Vagina (tissue), 2 donors: ENCODE results near the gene NGEF. TPM values are rescaled to one million over a fixed set of nuclear protein-coding genes. Genes with fewer than 3 reads are reported as not detected.

ENCODE experiments used
- DNase-seq, 2 donors: peaks; one replicate each; pipeline ENCODE4 v3.0.0-alpha.2; 2017; ENCODE audit errors: extremely low spot score in 2 of 2
- H3K27ac ChIP-seq: fragments of 200-600 bp; sonication (generic); one replicate; pipeline ENCODE4 v1.5.1; 2019
- H3K27me3 ChIP-seq: fragments of 200-600 bp; sonication (generic); one replicate; pipeline ENCODE4 v1.5.1; 2019
- H3K36me3 ChIP-seq, 2 donors: fragments of 200-600 bp; sonication (generic); one replicate each; pipeline ENCODE4 v1.5.1; 2017 to 2019
- H3K4me1 ChIP-seq: fragments of 200-600 bp; sonication (generic); one replicate; pipeline ENCODE4 v1.5.1; 2019
- H3K4me3 ChIP-seq, 2 donors: fragments of 200-600 bp; sonication (generic); 1 replicate in 1 of 2; 2 replicates in 1 of 2; pipeline ENCODE4 v1.5.1; 2016 to 2019
- H3K9me3 ChIP-seq: fragments of 200-600 bp; sonication (generic); one replicate; pipeline ENCODE4 v1.5.1; 2019
- POLR2A ChIP-seq, 2 donors: fragments of 450-650 bp; IDR thresholded peaks; one replicate each; pipeline ENCODE4 v1.6.1; 2017; ENCODE audit warnings: antibody characterized with exemption in 2 of 2, mild to moderate bottlenecking in 2 of 2, moderate library complexity in 2 of 2
- POLR2AphosphoS5 ChIP-seq, 2 donors: sonication (generic); formaldehyde crosslinking; IDR thresholded peaks; one replicate each; pipeline ENCODE4 v1.9.0; 2017; ENCODE audit warnings: antibody characterized with exemption in 2 of 2, mild to moderate bottlenecking in 2 of 2, low read depth in 1 of 2; ENCODE audit not compliant: insufficient read depth in 1 of 2
- intact Hi-C: fragments of 100-400 bp; cut with DNase I; formaldehyde crosslinking; loops from one replicate; pipeline ENCODE4 v1.15.1; 2023
- total RNA-seq: library from RNA; depleted of rRNA; stranded (reverse); fragments of >200 nt; gene quantifications from one replicate; pipeline ENCODE4 v1.2.3, GENCODE V29; 2016
- TF ChIP-seq, protein P1 (sequence below), 3 experiments: fragments of 450-650 bp in 2 of 3; fragments of 200-600 bp in 1 of 3; sonication (generic) in 1 of 3; IDR thresholded peaks; one replicate each; pipeline ENCODE4 v1.5.1; 2017 to 2019; ENCODE audit warnings: antibody characterized with exemption in 3 of 3, mild to moderate bottlenecking in 2 of 3, moderate library complexity in 2 of 3

Gene NGEF
- total RNA-seq, 1 donor from 2014 or later: 4.9 TPM

DNA sequence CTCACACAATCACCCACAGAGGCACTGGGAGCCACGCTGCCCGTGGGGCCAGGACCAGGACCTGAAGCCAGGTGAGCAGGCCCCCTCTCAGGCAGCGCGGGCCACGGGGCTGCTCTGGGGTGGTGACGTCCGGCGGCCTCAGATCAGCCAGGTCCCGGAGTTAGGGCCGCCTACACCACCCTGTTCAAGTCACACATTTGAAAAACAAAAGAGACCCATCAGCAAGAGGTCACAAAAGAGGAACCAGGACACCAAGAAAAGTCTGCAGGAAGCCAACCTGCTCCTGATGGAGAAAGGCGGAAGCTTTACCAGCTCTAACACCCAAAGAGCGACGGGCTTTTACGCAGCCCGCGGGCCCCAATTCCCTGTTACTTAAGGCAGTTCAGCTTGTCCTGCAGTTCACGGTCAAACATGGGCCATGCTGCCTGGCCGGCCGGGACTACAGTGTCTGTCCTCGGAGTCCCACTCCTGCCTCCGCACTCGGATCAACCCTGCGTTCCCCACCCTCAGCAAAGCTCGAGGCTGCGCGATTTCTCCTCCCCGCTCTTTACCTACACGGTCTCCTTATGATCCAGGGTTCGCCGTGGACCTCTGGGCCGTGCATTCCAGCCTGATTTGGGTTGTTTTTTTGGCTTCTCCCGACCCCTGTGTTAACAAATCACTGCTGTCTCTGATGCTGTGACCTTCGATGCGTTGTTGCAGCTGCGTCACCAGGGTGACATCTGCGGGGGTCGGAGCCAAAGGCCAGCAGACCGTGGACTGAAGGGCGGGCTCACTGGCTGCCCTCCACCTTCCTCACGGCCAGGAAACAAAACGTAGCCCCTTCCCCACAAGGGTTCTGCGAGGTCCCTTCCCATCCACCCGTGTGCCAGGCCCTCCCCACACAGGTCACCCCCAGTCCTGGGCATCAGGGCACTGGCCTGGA, 112.0 kb downstream of the NGEF start:
- intact Hi-C loops: no loop called here
- Histone ChIP-seq H3K9me3 (no peaks in the 10 kb centered on the region), H3K27ac (no peak overlapping the region), H3K27me3 (no peaks in the 10 kb centered on the region), H3K4me3 (no peak overlapping the region), H3K4me1 (no peaks in the 10 kb centered on the region), H3K36me3 (no peaks in the 10 kb centered on the region)
- DNase-seq: no peak
- TF ChIP-seq, protein P1, sequence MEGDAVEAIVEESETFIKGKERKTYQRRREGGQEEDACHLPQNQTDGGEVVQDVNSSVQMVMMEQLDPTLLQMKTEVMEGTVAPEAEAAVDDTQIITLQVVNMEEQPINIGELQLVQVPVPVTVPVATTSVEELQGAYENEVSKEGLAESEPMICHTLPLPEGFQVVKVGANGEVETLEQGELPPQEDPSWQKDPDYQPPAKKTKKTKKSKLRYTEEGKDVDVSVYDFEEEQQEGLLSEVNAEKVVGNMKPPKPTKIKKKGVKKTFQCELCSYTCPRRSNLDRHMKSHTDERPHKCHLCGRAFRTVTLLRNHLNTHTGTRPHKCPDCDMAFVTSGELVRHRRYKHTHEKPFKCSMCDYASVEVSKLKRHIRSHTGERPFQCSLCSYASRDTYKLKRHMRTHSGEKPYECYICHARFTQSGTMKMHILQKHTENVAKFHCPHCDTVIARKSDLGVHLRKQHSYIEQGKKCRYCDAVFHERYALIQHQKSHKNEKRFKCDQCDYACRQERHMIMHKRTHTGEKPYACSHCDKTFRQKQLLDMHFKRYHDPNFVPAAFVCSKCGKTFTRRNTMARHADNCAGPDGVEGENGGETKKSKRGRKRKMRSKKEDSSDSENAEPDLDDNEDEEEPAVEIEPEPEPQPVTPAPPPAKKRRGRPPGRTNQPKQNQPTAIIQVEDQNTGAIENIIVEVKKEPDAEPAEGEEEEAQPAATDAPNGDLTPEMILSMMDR (IDR thresholded peaks at IDR 0.05): no peak
- no peak for TF ChIP-seq POLR2A (IDR thresholded peaks at IDR 0.05)
- TF ChIP-seq POLR2AphosphoS5 (IDR thresholded peaks at IDR 0.05; ENCODE audit: insufficient read depth in 1 of 2, low read depth in 1 of 2): no peak

- intact Hi-C loops: no loop called here
- Histone ChIP-seq H3K4me3 (no peak overlapping the region), H3K36me3 (no peaks in the 10 kb centered on the region), H3K9me3 (no peaks in the 10 kb centered on the region), H3K27ac (no peak overlapping the region), H3K4me1 (no peaks in the 10 kb centered on the region), H3K27me3 (no peaks in the 10 kb centered on the region)
- DNase-seq: no peak
- TF ChIP-seq, protein P1 (IDR thresholded peaks at IDR 0.05): no peak
- TF ChIP-seq POLR2AphosphoS5 (IDR thresholded peaks at IDR 0.05; ENCODE audit: insufficient read depth in 1 of 2, low read depth in 1 of 2) (no peak), POLR2A (IDR thresholded peaks at IDR 0.05) (no peak)
These were observed 114.2 kb downstream of the NGEF start for GRCh38 chr2:232898592-232899543.

DNA sequence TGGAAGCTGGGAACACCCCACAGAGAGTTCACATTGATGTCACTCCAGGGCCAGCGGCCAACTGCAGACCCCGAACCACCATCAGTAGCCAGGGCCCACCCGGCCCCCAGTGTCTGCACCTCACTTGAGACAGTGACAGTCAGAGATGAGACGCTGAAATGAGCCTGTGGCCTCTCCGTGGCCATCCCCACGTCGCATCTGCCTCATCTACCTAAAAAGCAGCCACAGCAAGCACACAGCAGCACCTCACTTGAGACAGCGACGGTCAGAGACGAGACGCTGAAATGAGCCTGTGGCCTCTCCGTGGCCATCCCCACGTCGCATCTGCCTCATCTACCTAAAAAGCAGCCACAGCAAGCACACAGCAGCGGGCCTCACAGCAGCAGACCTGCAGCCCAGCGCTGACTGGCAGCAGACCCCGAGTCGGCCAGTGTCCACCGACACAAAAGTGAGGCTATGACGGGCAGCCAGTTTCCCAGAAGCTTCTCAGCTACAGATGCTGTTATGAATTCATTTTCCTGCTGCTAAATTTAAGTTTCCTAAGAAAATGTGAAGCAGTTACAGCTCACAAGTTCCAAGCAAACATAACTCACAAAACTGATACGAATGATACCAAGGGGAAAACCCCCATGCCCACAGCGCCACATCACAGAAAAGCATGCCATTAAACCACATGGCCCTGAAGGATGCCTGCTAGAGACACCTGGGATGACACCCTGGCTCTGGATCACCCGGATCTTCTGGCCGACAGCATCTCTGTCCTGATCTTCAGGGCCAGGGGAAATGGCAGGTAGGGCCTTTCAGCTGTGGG, 115.3 kb downstream of the NGEF start:
- no peaks in the 10 kb centered on the region for H3K9me3 ChIP-seq
- H3K27ac ChIP-seq: no peak overlapping the region
- no peak for DNase-seq
- H3K4me3 ChIP-seq: no peak overlapping the region
- no peaks in the 10 kb centered on the region for H3K36me3 ChIP-seq
- H3K27me3 ChIP-seq: no peaks in the 10 kb centered on the region
- intact Hi-C loops: no loop called here
- no peaks in the 10 kb centered on the region for H3K4me1 ChIP-seq
- no peak for TF ChIP-seq POLR2AphosphoS5 (IDR thresholded peaks at IDR 0.05; ENCODE audit: insufficient read depth in 1 of 2, low read depth in 1 of 2)
- no peak for TF ChIP-seq POLR2A (IDR thresholded peaks at IDR 0.05)
- TF ChIP-seq, protein P1 (IDR thresholded peaks at IDR 0.05): no peak

DNA sequence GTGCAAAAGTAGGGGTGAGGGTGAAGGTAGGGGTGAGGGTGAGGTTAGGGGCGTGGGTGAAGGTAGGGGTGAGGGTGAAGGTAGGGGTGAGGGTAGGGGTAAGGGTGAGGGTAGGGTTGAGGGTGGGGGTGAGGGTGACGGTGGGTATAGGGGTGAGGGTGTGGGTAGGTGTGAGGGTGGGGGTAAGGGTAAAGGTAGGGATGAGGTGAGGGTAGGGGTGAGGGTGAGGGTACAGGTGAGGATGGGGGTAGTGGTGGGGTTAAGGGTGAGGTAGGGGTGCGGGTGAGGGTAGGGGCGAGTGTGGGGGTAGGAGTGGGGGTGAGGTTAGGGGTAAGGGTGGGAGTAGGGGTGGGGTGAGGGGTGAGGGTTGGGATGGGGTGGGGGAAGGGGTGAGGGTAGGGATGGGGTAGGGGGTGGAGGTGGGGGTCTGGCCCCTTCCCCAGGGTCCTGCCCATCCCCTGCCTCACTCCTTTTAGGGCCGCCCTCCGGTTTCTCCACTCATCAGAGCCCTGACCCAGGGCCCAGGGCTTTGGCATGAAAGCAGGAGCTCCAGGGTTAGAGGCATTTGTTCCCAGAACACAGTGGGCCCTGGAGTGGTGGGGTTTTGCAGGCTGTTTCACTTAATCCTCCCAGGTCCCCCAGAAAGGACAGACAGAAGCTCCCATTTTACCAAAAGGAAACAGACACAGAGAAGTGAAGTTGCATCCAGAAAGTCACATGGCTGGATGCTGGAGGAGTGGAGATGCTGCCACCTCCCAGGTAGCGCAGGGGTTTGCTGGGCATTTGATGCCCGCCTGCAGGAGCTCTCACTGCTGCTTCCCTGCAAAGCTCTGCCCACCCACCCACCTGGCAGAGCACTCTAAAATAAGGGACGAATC, 116.1 kb downstream of the NGEF start:
- no peak for DNase-seq
- no peaks in the 10 kb centered on the region for H3K9me3 ChIP-seq
- intact Hi-C loops: no loop called here
- H3K27ac ChIP-seq: no peak overlapping the region
- no peaks in the 10 kb centered on the region for H3K36me3 ChIP-seq
- H3K4me1 ChIP-seq: no peaks in the 10 kb centered on the region
- H3K4me3 ChIP-seq: no peak overlapping the region
- H3K27me3 ChIP-seq: no peaks in the 10 kb centered on the region
- no peak for TF ChIP-seq POLR2A (IDR thresholded peaks at IDR 0.05)
- TF ChIP-seq POLR2AphosphoS5 (IDR thresholded peaks at IDR 0.05; ENCODE audit: insufficient read depth in 1 of 2, low read depth in 1 of 2): no peak
- TF ChIP-seq, protein P1 (IDR thresholded peaks at IDR 0.05): no peak
